ENCODE data around the gene CX3CR1.

Gene CX3CR1

DNA sequence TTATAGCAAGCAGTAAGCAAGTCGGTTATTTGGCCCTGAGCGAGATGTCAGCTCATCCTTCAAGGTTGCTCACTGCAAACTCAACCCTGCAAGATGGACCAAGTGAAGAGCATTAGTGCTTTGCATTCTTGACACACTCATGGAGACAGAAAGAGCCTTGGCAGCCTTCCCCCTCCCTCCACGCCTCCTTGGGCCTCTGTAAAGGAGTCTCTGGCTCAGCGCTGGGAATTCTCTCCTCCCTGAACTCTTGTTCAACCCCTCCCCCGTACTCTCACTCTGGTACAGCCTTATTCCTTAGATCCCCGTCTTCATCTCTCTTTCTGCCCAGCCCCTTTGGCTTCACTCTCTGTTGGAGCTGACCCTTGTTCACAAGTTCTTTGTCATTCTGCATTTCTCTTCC lies 2.2 kb upstream of the CX3CR1 start:
- H3K36me3 ChIP-seq (replicated peaks; ENCODE audit: insufficient read depth, low read length): no peaks in the 10 kb centered on the region
- H3K9me3 ChIP-seq (replicated peaks; ENCODE audit: insufficient read depth, low read length): no peaks in the 10 kb centered on the region
- peaks cover 6% of the 10 kb centered on the region for H3F3A ChIP-seq (ENCODE audit: insufficient read depth, low read length)
- DNase-seq: no peak
- H3K9me2 ChIP-seq (replicated peaks; ENCODE audit: insufficient read depth, low read length): no peaks in the 10 kb centered on the region
- no peaks in the 10 kb centered on the region for H4K20me1 ChIP-seq (ENCODE audit: insufficient read depth, low read length)
- no peaks in the 10 kb centered on the region for H3K79me2 ChIP-seq (ENCODE audit: low read length)
- H3K4me2 ChIP-seq (ENCODE audit: low read depth, low read length): no peak overlapping the region
- H3K4me1 ChIP-seq (ENCODE audit: low read length): peaks cover 50% of the 10 kb centered on the region
- H3K27ac ChIP-seq (ENCODE audit: low read length): no peak overlapping the region
- TF ChIP-seq EZH2phosphoT487 (IDR thresholded peaks at IDR 0.05; ENCODE audit: low read length) (no peak), CTCF (IDR thresholded peaks at IDR 0.05; ENCODE audit: low read length) (no peak), EZH2 (optimal IDR thresholded peaks at IDR 0.05; ENCODE audit: low read depth, low read length) (no peak)
- no peaks in the 10 kb centered on the region for H3K27me3 ChIP-seq (replicated peaks; ENCODE audit: insufficient read depth, low read length)
- no peak overlapping the region for H2AFZ ChIP-seq (ENCODE audit: low read length)
- H3K9ac ChIP-seq (ENCODE audit: low read length): no peak overlapping the region
- no peak overlapping the region for H3K4me3 ChIP-seq (ENCODE audit: low read length)

DNA sequence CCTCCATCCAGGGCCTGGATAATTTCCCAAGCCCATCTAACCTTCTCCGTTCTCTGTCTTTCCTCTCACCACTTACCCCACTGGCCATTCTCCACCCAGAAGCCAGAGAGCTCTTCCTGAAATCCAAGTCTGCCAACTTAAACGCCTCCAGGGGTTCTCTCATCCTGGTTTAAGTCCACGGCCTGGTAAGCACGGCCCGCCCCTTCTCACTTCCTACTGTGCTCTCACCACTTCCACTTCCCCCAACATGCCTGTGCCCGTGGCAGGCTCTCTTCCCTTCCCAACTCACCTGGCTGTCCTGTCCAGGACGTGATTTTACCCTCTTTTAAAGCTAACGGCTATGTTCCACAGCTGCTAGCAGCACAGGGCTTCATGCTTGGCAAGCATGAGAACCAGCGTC lies 1.7 kb upstream of the CX3CR1 start:
- no peak overlapping the region for H3K4me3 ChIP-seq (ENCODE audit: low read length)
- H3K9ac ChIP-seq (ENCODE audit: low read length): no peak overlapping the region
- H3F3A ChIP-seq (ENCODE audit: insufficient read depth, low read length): peaks cover under 1% of the 10 kb centered on the region; the same call in 1 of the 2 replicates

GRCh38 chr3:39280571-39280970 lies 735 bp upstream of the CX3CR1 start:
- no peaks in the 10 kb centered on the region for H3K9me2 ChIP-seq (replicated peaks; ENCODE audit: insufficient read depth, low read length)
- no peak for DNase-seq
- no peak overlapping the region for H3K9ac ChIP-seq (ENCODE audit: low read length)
- H3K4me1 ChIP-seq (ENCODE audit: low read length): peaks cover 40% of the 10 kb centered on the region
- no peak overlapping the region for H2AFZ ChIP-seq (ENCODE audit: low read length)
- no peaks in the 10 kb centered on the region for H3F3A ChIP-seq (ENCODE audit: insufficient read depth, low read length)
- no peaks in the 10 kb centered on the region for H3K79me2 ChIP-seq (ENCODE audit: low read length)
- no peak overlapping the region for H3K4me3 ChIP-seq (ENCODE audit: low read length)
- no peaks in the 10 kb centered on the region for H4K20me1 ChIP-seq (ENCODE audit: insufficient read depth, low read length)
- peak overlapping the region; percentile 54; the same call in 1 of the 2 replicates for H3K4me2 ChIP-seq (ENCODE audit: low read depth, low read length)
- H3K9me3 ChIP-seq (replicated peaks; ENCODE audit: insufficient read depth, low read length): no peaks in the 10 kb centered on the region
- H3K27me3 ChIP-seq (replicated peaks; ENCODE audit: insufficient read depth, low read length): no peaks in the 10 kb centered on the region
- H3K36me3 ChIP-seq (replicated peaks; ENCODE audit: insufficient read depth, low read length): no peaks in the 10 kb centered on the region
- no peak for TF ChIP-seq CTCF (IDR thresholded peaks at IDR 0.05; ENCODE audit: low read length)
- no peak for TF ChIP-seq EZH2phosphoT487 (IDR thresholded peaks at IDR 0.05; ENCODE audit: low read length)
- no peak for TF ChIP-seq EZH2 (optimal IDR thresholded peaks at IDR 0.05; ENCODE audit: low read depth, low read length)
- H3K27ac ChIP-seq (ENCODE audit: low read length): peak overlapping the region; percentile 19; the same call in 1 of the 2 replicates

More for the DNA sequence above, 1.7 kb upstream of the CX3CR1 start:
- Histone ChIP-seq H2AFZ (ENCODE audit: low read length) (no peak overlapping the region), H3K9me3 (replicated peaks; ENCODE audit: insufficient read depth, low read length) (no peaks in the 10 kb centered on the region), H3K36me3 (replicated peaks; ENCODE audit: insufficient read depth, low read length) (no peaks in the 10 kb centered on the region), H3K79me2 (ENCODE audit: low read length) (no peaks in the 10 kb centered on the region), H3K4me1 (ENCODE audit: low read length) (peaks cover 47% of the 10 kb centered on the region), H4K20me1 (ENCODE audit: insufficient read depth, low read length) (no peaks in the 10 kb centered on the region), H3K9me2 (replicated peaks; ENCODE audit: insufficient read depth, low read length) (no peaks in the 10 kb centered on the region), H3K4me2 (ENCODE audit: low read depth, low read length) (no peak overlapping the region), H3K27me3 (replicated peaks; ENCODE audit: insufficient read depth, low read length) (no peaks in the 10 kb centered on the region), H3K27ac (ENCODE audit: low read length) (no peak overlapping the region)
- TF ChIP-seq CTCF (IDR thresholded peaks at IDR 0.05; ENCODE audit: low read length) (no peak), EZH2phosphoT487 (IDR thresholded peaks at IDR 0.05; ENCODE audit: low read length) (no peak), EZH2 (optimal IDR thresholded peaks at IDR 0.05; ENCODE audit: low read depth, low read length) (no peak)
- DNase-seq: no peak
